Left ventricle myocardium inferior (tissue), 1 donor: ENCODE results near the gene MED27. TPM values are rescaled to one million over a fixed set of nuclear protein-coding genes. Genes with fewer than 3 reads are reported as not detected.

Experiments
- DNase-seq: peaks from one replicate; pipeline ENCODE4 v3.0.0-alpha.2; 2020
- H3K27ac ChIP-seq: fragments of 200-600 bp; replicated peaks from 2 replicates; pipeline ENCODE4 v1.8.0; 2021
- H3K27me3 ChIP-seq: fragments of 200-600 bp; 2 replicates; pipeline ENCODE4 v1.8.0; 2021; ENCODE audit warnings: low read depth
- H3K36me3 ChIP-seq: fragments of 200-600 bp; 2 replicates; pipeline ENCODE4 v1.8.0; 2021
- H3K4me1 ChIP-seq: fragments of 200-600 bp; 2 replicates; pipeline ENCODE4 v1.8.0; 2021
- H3K4me3 ChIP-seq: fragments of 200-600 bp; 2 replicates; pipeline ENCODE4 v1.8.0; 2021; ENCODE audit warnings: mild to moderate bottlenecking, moderate library complexity
- H3K9me3 ChIP-seq: fragments of 200-600 bp; replicated peaks from 2 replicates; pipeline ENCODE4 v1.8.0; 2021
- intact Hi-C: fragments of 100-400 bp; cut with micrococcal nuclease; formaldehyde crosslinking; loops from one replicate; pipeline ENCODE4 v1.11.0; 2022
- total RNA-seq: library from RNA; stranded (reverse); fragmentation: NEBNext Ultra II Directional; extraction: Animal tissue kit (Norgen Biotek cat#: 25700); gene quantifications from one replicate; pipeline ENCODE4 v1.2.1, GENCODE V29; 2021
- TF ChIP-seq, protein P1 (sequence below): fragments of 200-600 bp; IDR thresholded peaks from 2 replicates; pipeline ENCODE4 v1.8.0; 2021; ENCODE audit warnings: antibody characterized with exemption, mild to moderate bottlenecking, borderline replicate concordance
- donor health status: DM: no; HTN: yes; CAD: no; lungs with severe emphysema.

MED27 gene
- total RNA-seq, 1 donor from 2014 or later: 16.3 TPM

DNA sequence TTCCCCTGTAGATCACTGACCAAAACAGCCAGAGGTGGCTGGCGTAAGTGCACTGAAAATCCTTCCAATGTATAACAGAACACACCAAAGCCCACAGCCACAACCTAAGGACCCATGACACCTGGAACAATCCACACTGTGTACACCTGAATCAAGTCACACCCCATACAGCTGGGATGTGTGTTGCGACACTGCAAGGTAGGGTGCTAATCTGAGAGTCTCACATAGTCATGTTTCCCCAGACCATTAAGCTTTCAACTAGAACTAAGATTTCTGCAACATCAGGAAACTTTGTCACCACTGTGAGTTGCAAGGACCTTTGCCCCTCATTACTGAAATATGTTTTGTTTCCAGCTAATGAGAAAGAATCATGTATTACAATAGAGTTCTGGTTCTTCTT is 59.4 kb downstream of the MED27 start:
- Histone ChIP-seq H3K27ac (no peak overlapping the region), H3K4me1 (peaks cover 39% of the 10 kb centered on the region), H3K27me3 (no peaks in the 10 kb centered on the region), H3K9me3 (no peaks in the 10 kb centered on the region), H3K4me3 (no peak overlapping the region), H3K36me3 (no peaks in the 10 kb centered on the region)
- no peak for DNase-seq
- TF ChIP-seq, protein P1, sequence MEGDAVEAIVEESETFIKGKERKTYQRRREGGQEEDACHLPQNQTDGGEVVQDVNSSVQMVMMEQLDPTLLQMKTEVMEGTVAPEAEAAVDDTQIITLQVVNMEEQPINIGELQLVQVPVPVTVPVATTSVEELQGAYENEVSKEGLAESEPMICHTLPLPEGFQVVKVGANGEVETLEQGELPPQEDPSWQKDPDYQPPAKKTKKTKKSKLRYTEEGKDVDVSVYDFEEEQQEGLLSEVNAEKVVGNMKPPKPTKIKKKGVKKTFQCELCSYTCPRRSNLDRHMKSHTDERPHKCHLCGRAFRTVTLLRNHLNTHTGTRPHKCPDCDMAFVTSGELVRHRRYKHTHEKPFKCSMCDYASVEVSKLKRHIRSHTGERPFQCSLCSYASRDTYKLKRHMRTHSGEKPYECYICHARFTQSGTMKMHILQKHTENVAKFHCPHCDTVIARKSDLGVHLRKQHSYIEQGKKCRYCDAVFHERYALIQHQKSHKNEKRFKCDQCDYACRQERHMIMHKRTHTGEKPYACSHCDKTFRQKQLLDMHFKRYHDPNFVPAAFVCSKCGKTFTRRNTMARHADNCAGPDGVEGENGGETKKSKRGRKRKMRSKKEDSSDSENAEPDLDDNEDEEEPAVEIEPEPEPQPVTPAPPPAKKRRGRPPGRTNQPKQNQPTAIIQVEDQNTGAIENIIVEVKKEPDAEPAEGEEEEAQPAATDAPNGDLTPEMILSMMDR: no peak
- intact Hi-C loops: no loop called here

DNA sequence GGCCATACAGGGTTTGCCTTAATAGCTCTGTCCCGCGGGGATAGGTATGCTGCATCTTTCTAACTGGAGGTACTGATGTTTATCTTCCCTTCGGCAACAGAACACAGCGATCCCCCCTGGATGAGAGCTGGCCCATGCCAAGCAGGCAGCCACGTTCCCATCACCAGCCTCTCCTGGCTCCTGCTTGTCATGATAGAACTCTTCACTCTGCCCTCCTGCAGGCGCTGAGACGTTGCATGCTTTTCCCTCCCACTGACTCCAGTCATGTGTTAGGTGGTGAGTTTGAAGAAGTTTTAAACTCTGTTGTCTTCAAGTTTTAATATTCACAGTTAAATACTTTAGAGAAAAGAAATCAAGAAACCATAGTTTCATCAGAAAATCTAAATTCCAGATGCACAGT is 60.0 kb downstream of the MED27 start:
- no peak for DNase-seq
- TF ChIP-seq, protein P1: no peak
- H3K36me3 ChIP-seq: no peaks in the 10 kb centered on the region
- H3K4me3 ChIP-seq: no peak overlapping the region
- H3K4me1 ChIP-seq: peaks cover 42% of the 10 kb centered on the region
- no peaks in the 10 kb centered on the region for H3K27me3 ChIP-seq
- no peak overlapping the region for H3K27ac ChIP-seq
- intact Hi-C loops: no loop called here
- no peaks in the 10 kb centered on the region for H3K9me3 ChIP-seq

DNA sequence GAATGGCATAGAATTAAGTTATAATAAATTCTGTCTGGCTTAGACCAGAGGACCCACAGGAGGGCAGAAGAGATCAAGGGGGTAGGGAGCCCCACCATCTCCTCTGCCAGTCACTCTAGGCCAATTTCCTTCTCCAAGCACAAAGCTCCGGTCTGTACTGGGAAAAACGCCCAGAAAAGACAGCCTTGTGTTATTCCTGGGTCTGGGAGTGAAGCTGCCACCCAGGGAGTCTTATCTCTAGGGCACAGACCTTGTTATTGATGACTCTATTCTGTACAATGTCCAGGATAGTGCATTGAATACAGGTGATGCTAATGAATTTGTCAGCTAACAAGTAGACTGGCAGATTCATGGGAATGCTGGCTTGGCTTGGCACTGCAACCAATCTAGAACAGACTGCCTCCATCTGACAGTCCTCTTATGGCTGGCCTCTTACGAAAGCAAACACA is 60.7 kb downstream of the MED27 start:
- H3K9me3 ChIP-seq: no peaks in the 10 kb centered on the region
- H3K36me3 ChIP-seq: no peaks in the 10 kb centered on the region
- no peak overlapping the region for H3K27ac ChIP-seq
- DNase-seq: no peak
- H3K4me1 ChIP-seq: peaks cover 38% of the 10 kb centered on the region
- no peaks in the 10 kb centered on the region for H3K27me3 ChIP-seq
- H3K4me3 ChIP-seq: no peak overlapping the region
- TF ChIP-seq, protein P1: no peak
- intact Hi-C loops: no loop called here

DNA sequence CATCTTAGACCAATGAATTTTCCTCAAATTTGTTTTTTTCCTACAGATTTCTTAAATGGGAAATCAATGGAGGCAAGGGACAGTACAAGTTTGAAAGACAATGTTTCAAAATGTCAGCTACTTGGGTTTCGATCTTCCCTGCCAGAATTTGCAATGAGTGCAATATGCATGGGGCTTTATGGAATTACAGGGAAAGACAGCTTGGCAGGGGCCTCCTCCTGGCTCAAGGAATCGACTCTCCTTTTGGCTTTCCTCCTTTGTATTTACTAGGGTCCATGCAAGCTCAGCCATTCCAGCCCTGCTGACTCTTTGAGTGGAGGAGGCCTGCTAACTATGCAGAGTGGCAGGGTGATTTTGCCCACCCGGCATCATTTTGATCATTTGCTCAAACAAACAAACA is 63.2 kb downstream of the MED27 start:
- no peaks in the 10 kb centered on the region for H3K27me3 ChIP-seq
- peaks cover 8% of the 10 kb centered on the region for H3K36me3 ChIP-seq
- H3K4me3 ChIP-seq: no peak overlapping the region
- no peak for DNase-seq
- H3K27ac ChIP-seq: no peak overlapping the region
- TF ChIP-seq, protein P1: no peak
- H3K4me1 ChIP-seq: peaks cover 38% of the 10 kb centered on the region
- no peaks in the 10 kb centered on the region for H3K9me3 ChIP-seq
- intact Hi-C loops: no loop called here

DNA sequence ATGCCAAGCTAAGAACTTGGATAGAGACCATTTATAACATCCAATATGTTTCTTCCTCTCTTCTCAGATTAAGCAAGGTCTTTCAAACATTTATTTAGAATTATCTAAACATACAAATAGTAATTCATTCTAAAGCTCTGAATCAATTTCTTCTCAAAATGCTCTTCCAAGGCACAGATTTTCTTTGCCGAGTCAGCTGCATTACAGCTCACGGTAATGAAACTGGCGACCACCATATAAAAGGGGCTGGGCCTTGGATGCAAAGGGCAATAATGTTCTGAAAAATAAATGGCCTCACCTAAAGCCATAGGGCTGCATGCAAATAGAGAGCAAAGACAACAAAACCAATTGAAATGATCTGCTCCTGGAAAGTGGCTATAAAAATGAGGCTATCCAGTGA is 63.8 kb downstream of the MED27 start:
- TF ChIP-seq, protein P1: no peak
- peaks cover 8% of the 10 kb centered on the region for H3K36me3 ChIP-seq
- intact Hi-C loops: no loop called here

More for the DNA sequence above, 63.8 kb downstream of the MED27 start:
- Histone ChIP-seq H3K27me3 (no peaks in the 10 kb centered on the region), H3K27ac (no peak overlapping the region), H3K9me3 (no peaks in the 10 kb centered on the region), H3K4me1 (peaks cover 35% of the 10 kb centered on the region), H3K4me3 (no peak overlapping the region)
- no peak for DNase-seq
